GM10266 (cell line): ENCODE measurements around the gene SMARCA5.

Source experiments
- DNase-seq: peaks from one replicate; pipeline ENCODE4 v3.0.0; 2012; ENCODE audit errors: extremely low spot score
- TF ChIP-seq, protein P1 (sequence below): IDR thresholded peaks from 2 replicates; pipeline ENCODE4 v1.5.1; 2012; ENCODE audit warnings: mild to moderate bottlenecking, low read depth; ENCODE audit not compliant: control insufficient read depth, insufficient read depth; ENCODE audit errors: missing control alignments

Gene SMARCA5

GRCh38 chr4:143488687-143489086 is 24.8 kb upstream of the SMARCA5 start:
- no peak for DNase-seq
- TF ChIP-seq, protein P1, sequence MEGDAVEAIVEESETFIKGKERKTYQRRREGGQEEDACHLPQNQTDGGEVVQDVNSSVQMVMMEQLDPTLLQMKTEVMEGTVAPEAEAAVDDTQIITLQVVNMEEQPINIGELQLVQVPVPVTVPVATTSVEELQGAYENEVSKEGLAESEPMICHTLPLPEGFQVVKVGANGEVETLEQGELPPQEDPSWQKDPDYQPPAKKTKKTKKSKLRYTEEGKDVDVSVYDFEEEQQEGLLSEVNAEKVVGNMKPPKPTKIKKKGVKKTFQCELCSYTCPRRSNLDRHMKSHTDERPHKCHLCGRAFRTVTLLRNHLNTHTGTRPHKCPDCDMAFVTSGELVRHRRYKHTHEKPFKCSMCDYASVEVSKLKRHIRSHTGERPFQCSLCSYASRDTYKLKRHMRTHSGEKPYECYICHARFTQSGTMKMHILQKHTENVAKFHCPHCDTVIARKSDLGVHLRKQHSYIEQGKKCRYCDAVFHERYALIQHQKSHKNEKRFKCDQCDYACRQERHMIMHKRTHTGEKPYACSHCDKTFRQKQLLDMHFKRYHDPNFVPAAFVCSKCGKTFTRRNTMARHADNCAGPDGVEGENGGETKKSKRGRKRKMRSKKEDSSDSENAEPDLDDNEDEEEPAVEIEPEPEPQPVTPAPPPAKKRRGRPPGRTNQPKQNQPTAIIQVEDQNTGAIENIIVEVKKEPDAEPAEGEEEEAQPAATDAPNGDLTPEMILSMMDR = no peak

GRCh38 chr4:143489106-143489505 is 24.4 kb upstream of the SMARCA5 start:
- DNase-seq = no peak
- TF ChIP-seq, protein P1 = no peak

DNA sequence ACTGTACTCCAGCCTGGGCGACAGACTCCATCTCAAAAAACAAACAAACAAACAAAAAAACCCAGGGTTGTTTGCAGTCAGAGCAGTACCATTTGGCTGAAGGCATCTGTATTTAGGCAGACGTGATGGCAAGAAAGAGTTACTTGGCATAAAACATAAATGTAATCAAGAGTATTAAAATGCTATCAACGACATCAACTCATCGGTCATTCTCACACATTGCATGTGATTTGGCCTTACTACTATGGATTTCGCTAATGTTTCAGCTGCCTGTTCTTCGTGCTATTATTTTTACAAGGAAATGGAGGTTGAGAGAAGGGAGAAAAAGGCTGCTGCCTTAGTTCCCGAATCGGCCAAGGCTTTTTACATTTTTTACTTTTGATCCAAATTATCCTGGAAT is 15.5 kb upstream of the SMARCA5 start:
- TF ChIP-seq, protein P1 = no peak
- no peak for DNase-seq

DNA sequence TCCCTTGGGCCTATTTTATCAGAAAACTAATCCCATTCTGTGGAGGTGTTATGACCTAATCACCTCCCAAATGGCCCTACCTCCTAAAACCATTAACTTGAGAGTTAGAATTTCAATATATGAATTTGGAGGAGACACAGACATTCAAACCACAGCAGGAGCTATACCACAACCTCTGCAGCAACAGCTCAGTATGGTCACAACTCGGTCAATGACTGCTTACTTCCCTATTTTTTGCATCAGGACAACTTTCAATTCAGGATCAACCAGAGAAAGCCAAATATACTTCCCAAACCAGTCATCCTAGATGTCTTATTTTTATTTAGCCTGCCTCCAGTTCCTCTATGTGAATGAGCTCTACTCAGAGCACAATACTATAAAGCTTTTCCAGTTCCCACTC is 11.3 kb upstream of the SMARCA5 start:
- TF ChIP-seq, protein P1 = no peak
- no peak for DNase-seq

- TF ChIP-seq, protein P1 = no peak
- no peak for DNase-seq
These were observed 7.5 kb upstream of the SMARCA5 start for GRCh38 chr4:143506031-143506430.

GRCh38 chr4:143511906-143512305 is 1.6 kb upstream of the SMARCA5 start:
- no peak for DNase-seq
- TF ChIP-seq, protein P1 = no peak

DNA sequence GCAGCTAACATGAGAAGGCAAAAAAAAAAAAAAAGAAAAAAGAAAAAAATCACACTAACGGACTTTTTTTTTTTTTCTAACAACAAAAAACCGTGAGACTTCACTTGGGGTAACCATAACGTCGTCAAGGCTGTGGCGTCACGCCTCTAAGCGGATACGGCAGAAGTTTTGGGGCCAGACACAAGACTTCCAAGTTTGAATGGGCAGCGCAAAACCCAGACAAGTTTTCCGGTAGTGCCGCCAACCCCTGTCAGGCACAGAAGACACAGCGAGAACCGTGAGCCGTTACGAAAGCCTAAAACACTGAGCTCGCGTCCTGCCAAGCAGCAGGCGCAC is 556 bp upstream of the SMARCA5 start:
- TF ChIP-seq, protein P1 = no peak
- no peak for DNase-seq
